ENCODE measurements around the gene FBXO46. TPM values are rescaled to one million over a fixed set of nuclear protein-coding genes. Genes with fewer than 3 reads are reported as not detected.
A peak's percentile ranks its signal among the peaks of the same experiment; 100 is the strongest.

FBXO46 gene
- total and polyA plus RNA-seq, 10 of the 15 experiments (the other 5 are each of a cell fraction or from before 2014, with no cell fraction given) = 2.5 to 61.5 (median 13.7) TPM

DNA sequence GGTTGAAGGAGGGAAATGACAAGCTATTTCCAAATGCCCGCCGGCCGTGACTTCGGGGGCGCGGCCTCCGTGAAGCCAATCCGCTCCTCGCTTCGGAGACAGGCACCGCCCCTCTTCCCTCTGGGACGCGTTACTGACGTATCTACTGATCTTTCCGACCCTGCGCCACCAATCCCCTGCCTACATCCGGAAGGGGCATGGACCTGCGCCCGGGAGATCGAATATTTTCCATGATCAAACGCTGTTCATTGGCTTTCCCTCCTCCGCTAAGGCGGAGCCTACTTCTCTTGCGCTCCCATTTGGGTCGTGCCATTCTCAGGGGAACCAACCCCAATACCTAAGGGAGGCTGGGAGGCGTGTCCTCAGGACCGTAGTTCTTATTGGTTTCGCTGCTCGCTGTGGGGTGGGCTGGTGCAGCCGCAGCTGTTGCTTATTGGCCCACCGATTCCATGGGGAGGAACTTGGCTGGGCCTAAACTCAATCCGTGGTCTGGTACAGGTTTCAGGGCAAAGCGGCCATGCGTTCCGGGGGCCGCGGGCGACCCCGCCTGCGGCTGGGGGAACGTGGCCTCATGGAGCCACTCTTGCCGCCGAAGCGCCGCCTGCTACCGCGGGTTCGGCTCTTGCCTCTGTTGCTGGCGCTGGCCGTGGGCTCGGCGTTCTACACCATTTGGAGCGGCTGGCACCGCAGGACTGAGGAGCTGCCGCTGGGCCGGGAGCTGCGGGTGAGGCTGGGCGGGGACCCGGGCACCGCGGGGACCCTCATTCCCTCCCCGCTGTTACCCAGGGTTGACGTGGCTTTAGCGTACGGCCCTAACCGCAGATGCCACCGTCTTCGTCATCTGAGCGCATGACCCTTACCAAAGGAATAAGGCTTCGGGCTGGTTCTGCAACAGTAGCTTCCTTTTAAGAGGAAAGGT, 38.2 kb downstream of the FBXO46 start, which contains the start of gene QPCTL (continued):
- no peak for TF ChIP-seq NR2C2 (IDR thresholded peaks at IDR 0.05; ENCODE audit: borderline replicate concordance, control insufficient read depth, insufficient read length, low read depth)
- TF ChIP-seq SMARCA5 (IDR thresholded peaks at IDR 0.05) = peak; percentile 73
- peak; percentile 72 for TF ChIP-seq DPF2 (IDR thresholded peaks at IDR 0.05)
- TF ChIP-seq, protein P1, sequence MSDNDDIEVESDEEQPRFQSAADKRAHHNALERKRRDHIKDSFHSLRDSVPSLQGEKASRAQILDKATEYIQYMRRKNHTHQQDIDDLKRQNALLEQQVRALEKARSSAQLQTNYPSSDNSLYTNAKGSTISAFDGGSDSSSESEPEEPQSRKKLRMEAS (IDR thresholded peaks at IDR 0.05; ENCODE audit: low read depth, low read length) = peak; percentile 67; the same call in 1 of the 2 replicates
- peak; percentile 71 for TF ChIP-seq RUNX3 (IDR thresholded peaks at IDR 0.05; ENCODE audit: low read length)
- no peak for TF ChIP-seq ZBTB40 (IDR thresholded peaks at IDR 0.05; ENCODE audit: borderline replicate concordance)
- TF ChIP-seq HCFC1 (IDR thresholded peaks at IDR 0.05; ENCODE audit: low read length) = no peak
- TF ChIP-seq SP1 (IDR thresholded peaks at IDR 0.05; ENCODE audit: low read depth, low read length) = peak; percentile 82
- TF ChIP-seq HDAC6 (IDR thresholded peaks at IDR 0.05; ENCODE audit: unreplicated experiment) = no peak
- no peak; the same call in 1 of the 2 replicates for TF ChIP-seq MTA3 (IDR thresholded peaks at IDR 0.05; ENCODE audit: borderline replicate concordance, low read length)
- TF ChIP-seq ZZZ3 (IDR thresholded peaks at IDR 0.05; ENCODE audit: control insufficient read depth, insufficient read length, low read depth) = no peak
- no peak; the same call in 1 of the 2 replicates for TF ChIP-seq RELB (IDR thresholded peaks at IDR 0.05; ENCODE audit: low read depth)
- no peak for TF ChIP-seq RBBP5 (conservative IDR thresholded peaks at IDR 0.05)
- peak; percentile 93 for TF ChIP-seq POLR2A (IDR thresholded peaks at IDR 0.05; ENCODE audit: low read depth, low read length)
- TF ChIP-seq YY1 (IDR thresholded peaks at IDR 0.05; ENCODE audit: low read depth, low read length) = peak; percentile 77
- no peak for TF ChIP-seq TARDBP (IDR thresholded peaks at IDR 0.05; ENCODE audit: borderline replicate concordance)
- TF ChIP-seq NFYB (IDR thresholded peaks at IDR 0.05; ENCODE audit: insufficient read depth, low read depth, low read length) = peak; percentile 90
- peak; percentile 25; the same call in 1 of the 2 replicates for TF ChIP-seq NR2F1 (conservative IDR thresholded peaks at IDR 0.05)
- no peak for TF ChIP-seq TAF1 (IDR thresholded peaks at IDR 0.05; ENCODE audit: borderline replicate concordance, low read depth, low read length)
- TF ChIP-seq ZBTB11 (CRISPR knock-in tag; IDR thresholded peaks at IDR 0.05) = no peak
- TF ChIP-seq CHD1 (IDR thresholded peaks at IDR 0.05; ENCODE audit: low read depth, low read length) = no peak
- no peak for TF ChIP-seq YBX1 (IDR thresholded peaks at IDR 0.05)
